OCI-LY7 (cell line): ENCODE data around the gene MRAS.

ENCODE experiments used
- EZH2phosphoT487 ChIP-seq: fragments of 200-600 bp; sonication (generic); IDR thresholded peaks from 2 replicates; pipeline ENCODE4 v1.6.1; 2018; ENCODE audit warnings: low read depth, borderline replicate concordance, mild to moderate bottlenecking, mixed run types, antibody characterized with exemption, low read length, moderate library complexity, mixed read lengths
- TF ChIP-seq, protein P1 (sequence below): fragments of 200-600 bp; sonication (generic); conservative IDR thresholded peaks from 2 replicates; pipeline ENCODE4 v1.5.1; 2014; ENCODE audit warnings: mild to moderate bottlenecking, antibody characterized with exemption, low read length, moderate library complexity, mixed read lengths

DNA sequence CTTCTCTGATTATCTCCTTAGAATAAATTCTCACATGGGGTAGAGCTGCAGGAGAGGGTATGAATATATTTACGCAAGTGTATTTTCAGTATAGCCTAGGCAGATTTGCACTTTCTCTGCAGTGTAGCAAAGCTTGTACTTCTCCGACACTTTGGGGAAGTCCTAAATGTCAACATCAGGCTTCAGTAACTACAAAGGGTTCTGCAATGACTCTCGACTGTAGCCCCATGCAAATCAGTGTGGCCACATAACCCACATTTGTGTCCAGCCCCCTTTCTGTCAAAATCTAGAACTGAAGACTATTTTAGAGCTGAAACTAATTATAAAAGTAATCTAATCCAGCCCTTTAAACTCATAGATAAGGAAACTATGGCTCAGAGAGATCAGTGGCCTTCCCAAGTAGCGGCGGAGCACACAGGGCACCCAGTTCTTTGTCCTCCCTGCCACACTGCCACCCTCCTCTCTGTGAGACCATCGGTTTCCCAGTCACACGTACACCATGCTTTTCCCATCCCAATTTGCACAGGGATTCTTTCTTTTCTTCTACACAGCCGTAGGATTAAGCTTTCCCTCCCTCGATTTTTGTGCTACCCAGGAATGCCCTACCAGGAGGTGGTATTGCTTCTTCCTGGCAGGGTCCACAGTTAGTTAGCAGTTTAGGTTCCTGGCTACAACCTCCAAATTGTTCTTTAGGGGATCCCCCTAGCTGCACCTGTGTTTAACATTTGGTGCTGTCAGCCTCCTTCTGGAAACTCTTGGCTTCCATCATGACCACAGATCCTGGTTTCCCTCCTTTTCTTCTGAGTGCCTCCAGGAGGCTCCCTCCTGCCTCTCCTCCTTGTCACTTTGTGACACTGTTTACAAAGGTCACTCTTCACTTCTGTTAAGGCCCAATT, 22.9 kb downstream of the MRAS start:
- TF ChIP-seq, protein P1, sequence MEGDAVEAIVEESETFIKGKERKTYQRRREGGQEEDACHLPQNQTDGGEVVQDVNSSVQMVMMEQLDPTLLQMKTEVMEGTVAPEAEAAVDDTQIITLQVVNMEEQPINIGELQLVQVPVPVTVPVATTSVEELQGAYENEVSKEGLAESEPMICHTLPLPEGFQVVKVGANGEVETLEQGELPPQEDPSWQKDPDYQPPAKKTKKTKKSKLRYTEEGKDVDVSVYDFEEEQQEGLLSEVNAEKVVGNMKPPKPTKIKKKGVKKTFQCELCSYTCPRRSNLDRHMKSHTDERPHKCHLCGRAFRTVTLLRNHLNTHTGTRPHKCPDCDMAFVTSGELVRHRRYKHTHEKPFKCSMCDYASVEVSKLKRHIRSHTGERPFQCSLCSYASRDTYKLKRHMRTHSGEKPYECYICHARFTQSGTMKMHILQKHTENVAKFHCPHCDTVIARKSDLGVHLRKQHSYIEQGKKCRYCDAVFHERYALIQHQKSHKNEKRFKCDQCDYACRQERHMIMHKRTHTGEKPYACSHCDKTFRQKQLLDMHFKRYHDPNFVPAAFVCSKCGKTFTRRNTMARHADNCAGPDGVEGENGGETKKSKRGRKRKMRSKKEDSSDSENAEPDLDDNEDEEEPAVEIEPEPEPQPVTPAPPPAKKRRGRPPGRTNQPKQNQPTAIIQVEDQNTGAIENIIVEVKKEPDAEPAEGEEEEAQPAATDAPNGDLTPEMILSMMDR, result no peak
- TF ChIP-seq EZH2phosphoT487, result no peak
